GM23248 (cell line): ENCODE data around the gene SART1.

Experiments used
- EZH2 ChIP-seq: fragments of 200-600 bp; sonication (generic); IDR thresholded peaks from 2 replicates; pipeline ENCODE4 v1.6.1; 2018; ENCODE audit warnings: antibody characterized with exemption, mild to moderate bottlenecking; ENCODE audit not compliant: insufficient read depth, poor library complexity, severe bottlenecking
- EZH2phosphoT487 ChIP-seq: fragments of 200-600 bp; sonication (generic); IDR thresholded peaks from 2 replicates; pipeline ENCODE4 v1.6.1; 2018; ENCODE audit warnings: antibody characterized with exemption, moderate library complexity, mild to moderate bottlenecking, low read depth; ENCODE audit not compliant: insufficient read depth

DNA sequence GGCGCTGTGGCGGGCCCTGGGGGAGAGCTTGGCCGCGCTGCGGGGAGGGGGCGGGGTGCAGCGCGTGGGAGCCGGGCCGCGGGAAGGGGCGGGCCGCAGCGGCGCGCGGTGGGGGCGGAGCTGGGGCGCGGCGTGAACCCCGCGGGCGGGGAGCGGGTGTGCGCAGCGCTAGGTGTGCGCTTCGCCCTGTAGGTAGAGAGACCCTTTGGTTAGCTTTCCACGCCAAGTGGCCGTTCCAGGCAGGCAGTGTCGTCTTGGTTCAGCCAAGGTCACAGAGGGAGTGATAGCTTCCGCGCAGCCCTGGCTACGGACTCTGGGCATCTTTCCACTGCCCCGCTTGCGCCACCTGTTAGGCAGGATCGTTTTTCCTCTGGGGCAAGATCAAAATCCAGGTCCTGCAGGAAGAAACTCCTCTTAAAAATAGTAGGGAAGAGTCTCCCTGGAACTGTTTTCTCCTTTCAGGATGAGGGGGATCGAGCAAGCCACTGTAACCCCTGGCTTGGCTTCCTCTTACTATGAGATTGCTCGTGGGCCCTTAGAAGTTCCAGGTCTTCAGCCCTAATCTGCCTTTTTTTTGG lies 41.2 kb downstream of the SART1 start:
- TF ChIP-seq EZH2, result no peak
- no peak for TF ChIP-seq EZH2phosphoT487
